Lower leg skin (tissue), 4 donors: ENCODE data around the gene NCEH1. TPM values are rescaled to one million over a fixed set of nuclear protein-coding genes. Genes with fewer than 3 reads are reported as not detected.

Experiments
- DNase-seq, 2 donors: peaks; one replicate each; pipeline ENCODE4 v3.0.0-alpha.2; 2019; ENCODE audit warnings: low spot score in 2 of 2
- H3K4me3 ChIP-seq: fragments of 200-600 bp; sonication (generic); 2 replicates; pipeline ENCODE4 v1.5.1; 2017; ENCODE audit warnings: mild to moderate bottlenecking, low read depth; ENCODE audit not compliant: poor library complexity, severe bottlenecking
- POLR2A ChIP-seq, 2 donors: fragments of 450-650 bp; IDR thresholded peaks; one replicate each; pipeline ENCODE4 v1.6.1; 2016 to 2017; ENCODE audit warnings: antibody characterized with exemption in 2 of 2, mild to moderate bottlenecking in 1 of 2, moderate library complexity in 1 of 2
- WGBS, 2 donors: methylation state at CpG; one replicate each; pipeline ENCODE4 v1.1.5; 2018; 5-methylcytosine and 5-hydroxymethylcytosine counted together
- intact Hi-C: fragments of 100-400 bp; cut with DNase I; formaldehyde crosslinking; loops from one replicate; pipeline ENCODE4 v1.15.0; 2023; ENCODE audit warnings: low total_unique reads
- total RNA-seq, 4 donors: library from RNA; depleted of rRNA; stranded (reverse); fragments of >200 nt; gene quantifications; one replicate each; pipeline ENCODE4 v1.1.0, GENCODE V29; 2016
- TF ChIP-seq, protein P1 (sequence below), 3 donors: fragments of 450-650 bp; IDR thresholded peaks; one replicate each; pipeline ENCODE4 v1.5.1; 2016; ENCODE audit warnings: antibody characterized with exemption in 3 of 3, mild to moderate bottlenecking in 3 of 3, moderate library complexity in 2 of 3

NCEH1 gene
- total RNA-seq, 4 donors from 2014 or later, result 2.1 to 7.8 (median 6.3) TPM

DNA sequence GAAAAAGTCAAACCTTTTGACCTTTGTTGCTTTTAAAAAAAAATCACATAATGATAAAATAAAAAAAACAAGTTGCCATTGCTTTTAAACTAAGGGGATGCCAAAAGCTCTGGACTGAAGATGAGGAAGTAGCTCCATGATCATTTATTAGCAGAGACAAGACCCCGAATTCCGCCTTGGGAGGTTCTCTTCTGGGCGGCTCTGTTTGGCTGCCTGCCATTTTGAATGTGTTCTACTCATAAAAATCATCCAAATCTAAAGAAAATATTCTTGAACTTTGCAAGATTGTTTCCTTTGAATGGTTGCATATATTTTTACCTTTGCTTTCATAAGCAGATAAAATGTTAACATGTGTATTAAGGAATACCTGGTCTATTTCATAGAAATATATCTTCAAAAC, 63.8 kb downstream of the NCEH1 start:
- 65 to 76% methylated on average over 3 of the region's 3 CpGs for WGBS, 2 donors
- intact Hi-C loops, result no loop called here
- H3K4me3 ChIP-seq, result no peak overlapping the region
- no peak for TF ChIP-seq POLR2A (IDR thresholded peaks at IDR 0.05)
- TF ChIP-seq, protein P1, sequence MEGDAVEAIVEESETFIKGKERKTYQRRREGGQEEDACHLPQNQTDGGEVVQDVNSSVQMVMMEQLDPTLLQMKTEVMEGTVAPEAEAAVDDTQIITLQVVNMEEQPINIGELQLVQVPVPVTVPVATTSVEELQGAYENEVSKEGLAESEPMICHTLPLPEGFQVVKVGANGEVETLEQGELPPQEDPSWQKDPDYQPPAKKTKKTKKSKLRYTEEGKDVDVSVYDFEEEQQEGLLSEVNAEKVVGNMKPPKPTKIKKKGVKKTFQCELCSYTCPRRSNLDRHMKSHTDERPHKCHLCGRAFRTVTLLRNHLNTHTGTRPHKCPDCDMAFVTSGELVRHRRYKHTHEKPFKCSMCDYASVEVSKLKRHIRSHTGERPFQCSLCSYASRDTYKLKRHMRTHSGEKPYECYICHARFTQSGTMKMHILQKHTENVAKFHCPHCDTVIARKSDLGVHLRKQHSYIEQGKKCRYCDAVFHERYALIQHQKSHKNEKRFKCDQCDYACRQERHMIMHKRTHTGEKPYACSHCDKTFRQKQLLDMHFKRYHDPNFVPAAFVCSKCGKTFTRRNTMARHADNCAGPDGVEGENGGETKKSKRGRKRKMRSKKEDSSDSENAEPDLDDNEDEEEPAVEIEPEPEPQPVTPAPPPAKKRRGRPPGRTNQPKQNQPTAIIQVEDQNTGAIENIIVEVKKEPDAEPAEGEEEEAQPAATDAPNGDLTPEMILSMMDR (IDR thresholded peaks at IDR 0.05), result no peak
- no peak for DNase-seq

DNA sequence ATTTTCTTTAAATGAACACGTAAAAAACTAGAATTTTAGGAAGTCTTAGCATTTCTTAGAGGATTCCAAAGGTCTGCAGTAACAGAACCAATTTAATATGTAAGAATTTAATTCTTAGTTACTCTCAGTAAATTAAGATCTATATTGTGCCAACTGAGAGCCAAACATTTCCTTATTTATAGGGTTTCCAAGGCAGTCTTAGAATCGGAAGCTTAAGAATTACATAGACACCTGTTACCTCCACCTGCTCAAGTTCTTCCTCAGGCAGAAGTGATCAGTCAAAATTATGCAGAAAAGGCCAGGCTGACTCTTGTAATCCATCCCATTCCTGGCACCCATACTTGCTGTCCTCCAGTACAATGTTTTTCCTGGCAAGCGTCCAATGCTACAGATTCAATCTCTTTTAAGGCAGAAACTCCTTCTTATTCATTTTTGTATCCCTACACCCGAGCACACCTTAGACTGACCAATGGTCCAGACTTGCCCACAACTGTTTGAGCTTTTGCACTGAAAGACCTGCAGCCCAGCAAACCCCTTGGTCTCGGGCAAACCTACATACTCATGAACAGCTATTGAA, 64.3 kb downstream of the NCEH1 start:
- intact Hi-C loops, result no loop called here
- WGBS, 2 donors, result 66 to 72% methylated on average over 5 of the region's 5 CpGs
- DNase-seq, result no peak
- no peak overlapping the region for H3K4me3 ChIP-seq
- no peak for TF ChIP-seq POLR2A (IDR thresholded peaks at IDR 0.05)
- TF ChIP-seq, protein P1 (IDR thresholded peaks at IDR 0.05), result no peak

DNA sequence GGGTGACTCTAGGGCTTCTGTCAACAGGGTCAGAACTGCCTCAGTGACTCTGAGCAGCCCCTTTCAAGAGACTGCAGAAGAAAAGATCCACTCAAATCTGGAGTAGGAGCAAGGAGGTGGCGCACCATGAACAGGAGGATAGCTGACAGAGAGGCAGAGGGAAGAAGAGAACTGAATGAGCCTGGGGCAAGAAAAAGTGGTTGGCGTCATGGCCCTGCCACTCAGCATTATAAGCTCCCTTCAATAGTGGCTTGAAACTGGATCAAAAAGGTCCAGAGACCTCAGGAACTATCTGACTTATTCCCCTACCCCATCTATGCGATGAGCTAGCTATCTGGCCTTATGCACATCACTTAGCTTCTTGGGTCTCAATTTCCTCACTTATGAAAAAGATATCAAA, 66.6 kb downstream of the NCEH1 start:
- intact Hi-C loops, result no loop called here
- 94 to 97% methylated on average over 3 of the region's 3 CpGs for WGBS, 2 donors

DNA sequence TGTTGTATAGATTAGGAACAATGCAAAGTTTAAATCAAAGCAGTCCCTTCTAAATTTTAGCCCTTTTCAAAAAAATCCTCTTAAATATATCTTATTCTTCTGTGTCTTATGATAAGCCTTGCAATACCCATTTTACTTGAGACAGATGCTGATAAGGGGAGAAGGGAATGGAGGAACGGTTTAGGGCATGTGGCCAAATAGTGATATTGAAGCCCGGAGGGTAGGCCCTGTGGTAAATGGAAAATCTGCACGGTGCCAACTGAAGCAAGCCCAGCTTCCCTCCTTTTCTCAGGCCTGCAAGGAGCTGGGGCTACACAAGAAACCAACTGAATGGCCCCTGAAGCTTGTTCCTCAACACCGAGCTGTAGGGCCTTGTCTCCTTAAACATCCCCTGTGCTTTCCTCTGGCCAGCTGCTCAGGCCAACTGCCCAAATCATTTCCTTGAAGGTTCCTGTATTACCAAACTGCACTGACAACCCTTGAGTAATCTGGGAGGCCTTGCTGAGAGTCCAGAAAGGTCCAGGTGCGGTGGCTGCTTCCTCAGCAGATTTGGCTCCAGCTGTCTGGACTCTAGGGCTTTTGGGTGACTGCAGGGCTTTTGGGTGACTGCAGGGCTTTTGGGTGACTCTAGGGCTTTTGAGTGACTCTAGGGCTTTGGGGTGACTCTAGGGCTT, 67.2 kb downstream of the NCEH1 start:
- 72 to 78% methylated on average over 5 of the region's 5 CpGs for WGBS, 2 donors
- TF ChIP-seq POLR2A (IDR thresholded peaks at IDR 0.05), result no peak
- TF ChIP-seq, protein P1 (IDR thresholded peaks at IDR 0.05), result no peak
- H3K4me3 ChIP-seq, result no peak overlapping the region
- intact Hi-C loops, result no loop called here
- no peak for DNase-seq

More for the DNA sequence above, 66.6 kb downstream of the NCEH1 start:
- no peak for DNase-seq
- no peak overlapping the region for H3K4me3 ChIP-seq
- no peak for TF ChIP-seq POLR2A (IDR thresholded peaks at IDR 0.05)
- TF ChIP-seq, protein P1 (IDR thresholded peaks at IDR 0.05), result no peak

GRCh38 chr3:172641291-172641690, 69.6 kb downstream of the NCEH1 start:
- no peak for DNase-seq
- TF ChIP-seq POLR2A (IDR thresholded peaks at IDR 0.05), result no peak
- TF ChIP-seq, protein P1 (IDR thresholded peaks at IDR 0.05), result no peak
- intact Hi-C loops, result no loop called here
- 88 to 99% methylated on average over 5 of the region's 5 CpGs for WGBS, 2 donors
- no peak overlapping the region for H3K4me3 ChIP-seq
